ENCODE results near the gene ISYNA1. TPM values are rescaled to one million over a fixed set of nuclear protein-coding genes. Genes with fewer than 3 reads are reported as not detected.
A peak's percentile ranks its signal among the peaks of the same experiment; 100 is the strongest.

Gene ISYNA1
- total and polyA plus RNA-seq, 4 donors: 42.1 to 535 (median 71.3) TPM

DNA sequence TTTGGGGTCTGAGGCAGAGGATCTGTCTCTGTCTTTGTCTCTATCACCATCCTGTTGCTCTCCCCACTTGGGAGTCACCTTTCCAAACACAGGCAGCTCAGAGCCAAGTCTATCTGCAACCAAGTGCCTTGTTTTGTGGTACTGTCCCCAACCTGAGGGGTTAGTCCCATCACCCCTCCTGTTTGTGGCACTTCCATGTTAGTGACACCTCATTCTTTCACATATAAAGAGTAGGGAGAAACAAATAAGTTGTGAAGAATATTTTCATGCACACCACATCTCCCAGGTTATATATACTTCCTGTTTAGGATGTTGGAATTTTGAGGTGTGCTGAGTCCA, 48.2 kb downstream of the ISYNA1 start:
- Histone ChIP-seq H3K27me3 (ENCODE audit: control insufficient read depth in 1 of 2, insufficient read depth in 2 of 2, low read length in 1 of 2) (peaks cover 0 to 2% of the 10 kb centered on the region in 2 donors), H3K4me3 (ENCODE audit: low read length in 2 of 2) (no peak overlapping the region), H3K9me3 (ENCODE audit: control insufficient read depth, low read length) (no peaks in the 10 kb centered on the region), H3K36me3 (ENCODE audit: control insufficient read depth in 1 of 2, insufficient read depth in 2 of 2, low read length in 1 of 2) (no peaks in the 10 kb centered on the region), H3K4me1 (ENCODE audit: control insufficient read depth in 1 of 2, insufficient read depth in 2 of 2, low read length in 2 of 2) (no peaks in the 10 kb centered on the region), H3K27ac (ENCODE audit: low read depth in 1 of 2, low read length in 2 of 2) (no peak overlapping the region)
- ATAC-seq (ENCODE audit: low FRiP score): no peak
- intact Hi-C loops (cut with DNase I): loop anchor here in 1 of 2 donors (2.0 to 5.0 kb wide), 2 partner anchors 21 to 37 kb away; no protein-coding TSS in a partner anchor
- no peak for DNase-seq

DNA sequence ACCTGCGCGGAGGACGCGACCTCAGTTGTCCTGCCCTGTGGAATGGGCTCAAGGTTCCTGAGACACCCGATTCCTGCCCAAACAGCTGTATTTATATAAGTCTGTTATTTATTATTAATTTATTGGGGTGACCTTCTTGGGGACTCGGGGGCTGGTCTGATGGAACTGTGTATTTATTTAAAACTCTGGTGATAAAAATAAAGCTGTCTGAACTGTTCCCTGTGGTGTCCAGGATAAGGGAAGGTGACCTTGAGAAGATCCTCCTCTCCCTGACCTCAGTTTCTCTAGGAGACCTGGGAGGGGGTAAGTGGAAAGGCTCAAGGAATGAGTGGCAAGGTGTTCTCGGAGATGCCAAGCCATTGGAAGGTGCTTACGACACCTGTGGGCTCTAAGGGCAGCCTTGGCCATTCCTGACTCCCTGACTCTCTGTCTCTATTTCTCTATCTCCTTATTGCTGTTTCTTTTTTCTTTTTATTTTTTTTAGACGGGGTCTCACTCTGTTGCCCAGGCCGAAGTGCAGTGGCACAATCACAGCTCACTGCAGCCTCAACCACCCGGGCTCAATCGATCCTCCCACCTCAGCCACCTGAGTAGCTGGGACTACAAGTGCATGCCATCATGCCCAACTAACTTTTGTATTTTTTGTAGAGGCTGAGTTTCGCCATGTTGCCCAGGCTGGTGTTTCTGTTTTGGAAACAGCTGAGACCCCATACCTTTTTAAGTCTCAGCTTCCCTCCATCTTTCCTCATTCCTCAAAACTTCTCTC, 48.8 kb downstream of the ISYNA1 start:
- peaks cover 0 to 2% of the 10 kb centered on the region in 2 donors for H3K27me3 ChIP-seq (ENCODE audit: control insufficient read depth in 1 of 2, insufficient read depth in 2 of 2, low read length in 1 of 2)
- 78% methylated on average over 13 of the region's 13 CpGs for WGBS, 2 donors
- ATAC-seq (ENCODE audit: low FRiP score) (no peak), DNase-seq (no peak)
- H3K4me3 ChIP-seq (ENCODE audit: low read length in 2 of 2): no peak overlapping the region
- no peaks in the 10 kb centered on the region for H3K36me3 ChIP-seq (ENCODE audit: control insufficient read depth in 1 of 2, insufficient read depth in 2 of 2, low read length in 1 of 2)
- no peak overlapping the region for H3K27ac ChIP-seq (ENCODE audit: low read depth in 1 of 2, low read length in 2 of 2)
- H3K9me3 ChIP-seq (ENCODE audit: control insufficient read depth, low read length): no peaks in the 10 kb centered on the region
- no peaks in the 10 kb centered on the region for H3K4me1 ChIP-seq (ENCODE audit: control insufficient read depth in 1 of 2, insufficient read depth in 2 of 2, low read length in 2 of 2)
- intact Hi-C loops (cut with DNase I): loop anchor here in 1 of 2 donors (2.0 to 5.0 kb wide), 2 partner anchors 22 to 37 kb away; no protein-coding TSS in a partner anchor

DNA sequence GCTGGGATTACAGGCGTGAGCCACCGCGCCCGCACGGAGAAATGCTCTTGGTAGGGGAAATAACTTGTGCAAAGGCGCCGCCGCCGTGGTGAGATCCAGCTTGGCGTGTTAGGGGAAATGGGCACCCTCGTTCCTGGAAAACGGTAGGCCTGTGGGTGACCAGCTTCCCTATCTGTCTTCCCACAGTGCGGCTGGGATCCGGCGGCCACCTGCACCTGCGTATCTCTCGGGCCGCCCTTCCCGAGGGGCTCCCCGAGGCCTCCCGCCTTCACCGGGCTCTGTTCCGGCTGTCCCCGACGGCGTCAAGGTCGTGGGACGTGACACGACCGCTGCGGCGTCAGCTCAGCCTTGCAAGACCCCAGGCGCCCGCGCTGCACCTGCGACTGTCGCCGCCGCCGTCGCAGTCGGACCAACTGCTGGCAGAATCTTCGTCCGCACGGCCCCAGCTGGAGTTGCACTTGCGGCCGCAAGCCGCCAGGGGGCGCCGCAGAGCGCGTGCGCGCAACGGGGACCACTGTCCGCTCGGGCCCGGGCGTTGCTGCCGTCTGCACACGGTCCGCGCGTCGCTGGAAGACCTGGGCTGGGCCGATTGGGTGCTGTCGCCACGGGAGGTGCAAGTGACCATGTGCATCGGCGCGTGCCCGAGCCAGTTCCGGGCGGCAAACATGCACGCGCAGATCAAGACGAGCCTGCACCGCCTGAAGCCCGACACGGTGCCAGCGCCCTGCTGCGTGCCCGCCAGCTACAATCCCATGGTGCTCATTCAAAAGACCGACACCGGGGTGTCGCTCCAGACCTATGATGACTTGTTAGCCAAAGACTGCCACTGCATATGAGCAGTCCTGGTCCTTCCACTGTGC, 49.6 kb downstream of the ISYNA1 start:
- no peak overlapping the region for H3K4me3 ChIP-seq (ENCODE audit: low read length in 2 of 2)
- 8% methylated on average over 85 to 86 of the region's 86 CpGs for WGBS, 2 donors
- no peak overlapping the region for H3K27ac ChIP-seq (ENCODE audit: low read depth in 1 of 2, low read length in 2 of 2)
- no peaks in the 10 kb centered on the region for H3K9me3 ChIP-seq (ENCODE audit: control insufficient read depth, low read length)
- H3K4me1 ChIP-seq (ENCODE audit: control insufficient read depth in 1 of 2, insufficient read depth in 2 of 2, low read length in 2 of 2): no peaks in the 10 kb centered on the region
- H3K36me3 ChIP-seq (ENCODE audit: control insufficient read depth in 1 of 2, insufficient read depth in 2 of 2, low read length in 1 of 2): no peaks in the 10 kb centered on the region
- intact Hi-C loops (cut with DNase I): loop anchor here in 1 of 2 donors (2.0 to 5.0 kb wide), 2 partner anchors 22 to 36 kb away; no protein-coding TSS in a partner anchor
- peaks cover 0 to 2% of the 10 kb centered on the region in 2 donors for H3K27me3 ChIP-seq (ENCODE audit: control insufficient read depth in 1 of 2, insufficient read depth in 2 of 2, low read length in 1 of 2)
- ATAC-seq (ENCODE audit: low FRiP score) (peak; percentile 90), DNase-seq (peak; percentile 92 to 96)

DNA sequence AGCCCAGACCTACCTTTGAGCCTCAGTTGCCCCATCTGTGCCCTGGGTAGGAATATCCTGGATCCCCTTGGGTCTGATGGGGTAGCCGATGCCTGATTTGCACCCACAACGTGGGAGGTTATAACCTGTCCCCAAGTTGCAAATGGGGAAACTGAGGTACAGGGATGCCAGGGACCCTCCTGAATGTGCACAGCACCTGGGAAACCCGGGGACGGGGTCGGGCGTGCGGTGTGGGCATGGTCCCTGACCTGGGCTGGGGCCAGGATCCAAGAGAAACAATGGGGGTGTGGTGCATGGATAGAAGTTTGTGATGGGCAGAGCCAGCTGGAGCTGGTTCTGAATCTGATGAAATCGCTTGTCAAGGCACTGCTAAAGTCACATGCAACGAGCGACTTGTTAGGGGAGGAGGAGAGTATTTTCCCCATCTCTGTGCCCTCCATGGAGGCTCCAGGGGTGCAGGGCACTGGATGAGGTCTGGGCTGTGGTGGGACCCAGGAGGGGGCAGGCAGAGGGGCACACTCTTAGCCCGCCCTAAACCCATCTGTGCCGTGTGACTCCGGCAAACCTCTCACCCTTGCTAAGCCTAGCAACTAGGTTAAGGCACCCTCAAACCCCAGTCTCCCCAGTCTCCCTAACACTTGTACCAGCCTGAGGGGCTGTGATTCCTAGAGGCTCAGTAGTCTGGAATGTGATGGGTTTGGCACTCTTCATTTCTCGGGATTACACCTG, 51.2 kb downstream of the ISYNA1 start:
- no peak overlapping the region for H3K27ac ChIP-seq (ENCODE audit: low read depth in 1 of 2, low read length in 2 of 2)
- H3K36me3 ChIP-seq (ENCODE audit: control insufficient read depth in 1 of 2, insufficient read depth in 2 of 2, low read length in 1 of 2): no peaks in the 10 kb centered on the region
- no peaks in the 10 kb centered on the region for H3K4me1 ChIP-seq (ENCODE audit: control insufficient read depth in 1 of 2, insufficient read depth in 2 of 2, low read length in 2 of 2)
- ATAC-seq (ENCODE audit: low FRiP score): peak; percentile 48
- intact Hi-C loops (cut with DNase I): loop anchor here in 1 of 2 donors (5.0 kb wide), 1 partner anchor 34 kb away; no protein-coding TSS in a partner anchor
- no peak for DNase-seq
- H3K27me3 ChIP-seq (ENCODE audit: control insufficient read depth in 1 of 2, insufficient read depth in 2 of 2, low read length in 1 of 2): peaks cover 0 to 2% of the 10 kb centered on the region in 2 donors
- 59 to 64% methylated on average over 14 of the region's 14 CpGs for WGBS, 2 donors
- no peaks in the 10 kb centered on the region for H3K9me3 ChIP-seq (ENCODE audit: control insufficient read depth, low read length)
- H3K4me3 ChIP-seq (ENCODE audit: low read length in 2 of 2): no peak overlapping the region

DNA sequence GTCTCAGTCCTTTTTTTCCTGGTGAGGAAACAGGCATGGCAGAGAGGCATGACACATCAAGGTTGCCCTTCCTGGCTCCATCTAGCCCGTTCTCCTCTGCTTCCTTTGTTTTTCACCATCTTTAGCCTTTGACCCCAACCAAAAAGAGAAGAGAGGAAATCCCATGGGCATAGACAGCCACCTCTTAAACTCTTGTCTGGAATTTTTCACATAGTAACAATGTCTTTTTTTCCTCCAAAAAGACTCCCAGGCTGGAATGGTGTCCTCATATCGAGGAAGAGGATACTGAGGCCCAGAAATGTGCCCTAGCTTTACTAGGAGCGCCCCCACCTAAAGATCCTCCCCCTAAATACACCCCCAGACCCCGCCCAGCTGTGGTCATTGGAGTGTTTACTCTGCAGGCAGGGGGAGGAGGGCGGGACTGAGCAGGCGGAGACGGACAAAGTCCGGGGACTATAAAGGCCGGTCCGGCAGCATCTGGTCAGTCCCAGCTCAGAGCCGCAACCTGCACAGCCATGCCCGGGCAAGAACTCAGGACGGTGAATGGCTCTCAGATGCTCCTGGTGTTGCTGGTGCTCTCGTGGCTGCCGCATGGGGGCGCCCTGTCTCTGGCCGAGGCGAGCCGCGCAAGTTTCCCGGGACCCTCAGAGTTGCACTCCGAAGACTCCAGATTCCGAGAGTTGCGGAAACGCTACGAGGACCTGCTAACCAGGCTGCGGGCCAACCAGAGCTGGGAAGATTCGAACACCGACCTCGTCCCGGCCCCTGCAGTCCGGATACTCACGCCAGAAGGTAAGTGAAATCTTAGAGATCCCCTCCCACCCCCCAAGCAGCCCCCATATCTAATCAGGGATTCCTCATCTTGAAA, 52.0 kb downstream of the ISYNA1 start, which contains the start of gene GDF15:
Gene GDF15 (plus strand): TSS at position 484 of the 868 bp plus-strand sequence. CDS start 32 bp downstream, at position 516.
- no peaks in the 10 kb centered on the region for H3K4me1 ChIP-seq (ENCODE audit: control insufficient read depth in 1 of 2, insufficient read depth in 2 of 2, low read length in 2 of 2)
- no peaks in the 10 kb centered on the region for H3K36me3 ChIP-seq (ENCODE audit: control insufficient read depth in 1 of 2, insufficient read depth in 2 of 2, low read length in 1 of 2)
- peak; percentile 70 for ATAC-seq (ENCODE audit: low FRiP score)
- H3K9me3 ChIP-seq (ENCODE audit: control insufficient read depth, low read length): no peaks in the 10 kb centered on the region
- 34 to 35% methylated on average over 33 of the region's 33 CpGs for WGBS, 2 donors
- no peak within 1 kb of the TSS for H3K4me3 ChIP-seq (ENCODE audit: low read length in 2 of 2)
- H3K27me3 ChIP-seq (ENCODE audit: control insufficient read depth in 1 of 2, insufficient read depth in 2 of 2, low read length in 1 of 2): peaks cover 0 to 2% of the 10 kb centered on the region in 2 donors
- intact Hi-C loops (cut with DNase I): loop anchor here in 1 of 2 donors (5.0 kb wide), 1 partner anchor 34 kb away; no protein-coding TSS in a partner anchor
- peak; percentile 84 to 85 for DNase-seq
- H3K27ac ChIP-seq (ENCODE audit: low read depth in 1 of 2, low read length in 2 of 2): no peak within 1 kb of the TSS

DNA sequence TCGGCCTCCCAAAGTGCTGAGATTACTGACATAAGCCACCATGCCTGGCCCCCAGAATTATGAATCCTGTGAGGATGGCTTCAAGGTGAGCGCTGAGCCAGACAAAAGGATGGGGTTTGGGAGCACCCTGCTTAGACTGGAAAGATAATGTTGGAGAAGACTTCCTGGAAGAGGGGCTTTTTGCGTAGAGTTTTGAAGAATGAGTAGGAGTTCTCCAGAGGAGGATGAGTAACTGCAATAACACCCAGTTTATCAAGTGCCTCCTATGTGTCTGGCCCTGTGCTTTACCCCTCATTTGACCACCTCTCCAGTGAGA, 52.6 kb downstream of the ISYNA1 start:
- WGBS, 2 donors: 94 to 95% methylated on average over 3 of the region's 3 CpGs
- DNase-seq: no peak
- Histone ChIP-seq H3K27ac (ENCODE audit: low read depth in 1 of 2, low read length in 2 of 2) (no peak overlapping the region), H3K36me3 (ENCODE audit: control insufficient read depth in 1 of 2, insufficient read depth in 2 of 2, low read length in 1 of 2) (no peaks in the 10 kb centered on the region), H3K4me1 (ENCODE audit: control insufficient read depth in 1 of 2, insufficient read depth in 2 of 2, low read length in 2 of 2) (no peaks in the 10 kb centered on the region), H3K9me3 (ENCODE audit: control insufficient read depth, low read length) (no peaks in the 10 kb centered on the region), H3K4me3 (ENCODE audit: low read length in 2 of 2) (no peak overlapping the region), H3K27me3 (ENCODE audit: control insufficient read depth in 1 of 2, insufficient read depth in 2 of 2, low read length in 1 of 2) (peaks cover 0 to 2% of the 10 kb centered on the region in 2 donors)
- intact Hi-C loops (cut with DNase I): loop anchor here in 1 of 2 donors (5.0 kb wide), 1 partner anchor 33 kb away; no protein-coding TSS in a partner anchor
- no peak for ATAC-seq (ENCODE audit: low FRiP score)

DNA sequence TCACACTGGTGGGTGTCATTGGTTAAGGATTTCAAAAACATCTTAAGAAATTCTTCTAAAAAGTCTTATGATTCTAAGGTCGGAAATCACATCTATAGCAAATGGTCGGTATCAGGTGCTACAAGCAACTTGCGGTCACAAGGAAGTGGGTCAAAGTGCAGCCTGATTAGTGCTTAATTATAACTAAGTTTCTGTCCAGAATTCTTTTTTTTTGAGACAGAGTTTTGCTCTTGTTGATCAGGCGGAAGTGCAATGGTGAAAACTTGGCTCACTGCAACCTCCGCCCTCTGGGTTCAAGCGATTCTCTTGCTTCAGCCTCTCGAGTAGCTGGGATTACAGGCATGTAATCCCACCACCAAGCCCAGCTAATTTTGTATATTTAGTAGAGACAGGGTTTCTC, 53.2 kb downstream of the ISYNA1 start:
- no peaks in the 10 kb centered on the region for H3K36me3 ChIP-seq (ENCODE audit: control insufficient read depth in 1 of 2, insufficient read depth in 2 of 2, low read length in 1 of 2)
- H3K27me3 ChIP-seq (ENCODE audit: control insufficient read depth in 1 of 2, insufficient read depth in 2 of 2, low read length in 1 of 2): peaks cover 0 to 2% of the 10 kb centered on the region in 2 donors
- H3K27ac ChIP-seq (ENCODE audit: low read depth in 1 of 2, low read length in 2 of 2): no peak overlapping the region
- 89 to 93% methylated on average over 7 of the region's 7 CpGs for WGBS, 2 donors
- ATAC-seq (ENCODE audit: low FRiP score): no peak
- intact Hi-C loops (cut with DNase I): loop anchor here in 1 of 2 donors (5.0 kb wide), 1 partner anchor 32 kb away; no protein-coding TSS in a partner anchor
- no peak for DNase-seq
- no peaks in the 10 kb centered on the region for H3K4me1 ChIP-seq (ENCODE audit: control insufficient read depth in 1 of 2, insufficient read depth in 2 of 2, low read length in 2 of 2)
- no peaks in the 10 kb centered on the region for H3K9me3 ChIP-seq (ENCODE audit: control insufficient read depth, low read length)
- H3K4me3 ChIP-seq (ENCODE audit: low read length in 2 of 2): no peak overlapping the region

All from aorta (tissue), 5 donors.